IMR-90 (cell line): ENCODE results near the gene KRT36. TPM values are rescaled to one million over a fixed set of nuclear protein-coding genes. Genes with fewer than 3 reads are reported as not detected.
A peak's percentile ranks its signal among the peaks of the same experiment; 100 is the strongest.

Experiments
- ATAC-seq: fragments of 200-7000 bp; cut with Tn5 transposase; 2 replicates; pipeline ENCODE4 v1.9.1; 2020; ENCODE audit warnings: low read depth, mild to moderate bottlenecking, moderate library complexity
- BruUV-seq: library from RNA; stranded (reverse); fragments of 400-500 nt; replicated peaks from 2 replicates; lab custom pipeline; 2021; lab: Mats Ljungman, UMichigan
- CTCF ChIA-PET: fragments of 300-600 bp; formaldehyde crosslinking; extraction: SDS; loops from one replicate; lab custom pipeline; 2021; ENCODE audit warnings: antibody characterized with exemption; lab: Yijun Ruan, JAX
- POLR2A ChIA-PET: fragments of 300-600 bp; sonication (Branson Sonifier 250); formaldehyde crosslinking; loops from one replicate; lab custom pipeline; 2022; ENCODE audit warnings: antibody characterized with exemption; ENCODE audit not compliant: unreplicated experiment; lab: Charles Lee
- DNase-seq: peaks from one replicate; pipeline ENCODE4 v3.0.0; 2013
- H2AFZ ChIP-seq: replicated peaks from 2 replicates; pipeline ENCODE3; 2013; ENCODE audit warnings: low read length, mild to moderate bottlenecking; ENCODE audit not compliant: poor library complexity
- H2AK5ac ChIP-seq: 2 replicates; pipeline ENCODE4 v1.6.1; 2013; ENCODE audit warnings: low read depth, low read length, inconsistent platforms
- H2AK9ac ChIP-seq: replicated peaks from 2 replicates; pipeline ENCODE3; 2013; ENCODE audit warnings: mild to moderate bottlenecking, low read depth, low read length, moderate library complexity; ENCODE audit not compliant: poor library complexity
- H2BK120ac ChIP-seq: 2 replicates; pipeline ENCODE4 v1.6.1; 2013; ENCODE audit warnings: low read depth, low read length, inconsistent platforms
- H2BK15ac ChIP-seq: 3 replicates; pipeline ENCODE4 v1.6.1; 2013; ENCODE audit warnings: low read depth, low read length, inconsistent platforms
- H2BK20ac ChIP-seq: 2 replicates; pipeline ENCODE4 v1.6.1; 2013; ENCODE audit warnings: low read depth, mild to moderate bottlenecking, inconsistent platforms, low read length, moderate library complexity
- H2BK5ac ChIP-seq: 2 replicates; pipeline ENCODE4 v1.6.1; 2013; ENCODE audit warnings: mild to moderate bottlenecking, low read depth, low read length, inconsistent platforms; ENCODE audit not compliant: poor library complexity, severe bottlenecking
- H3K14ac ChIP-seq: replicated peaks from 2 replicates; pipeline ENCODE4 v1.6.1; 2013; ENCODE audit warnings: low read depth, low read length, inconsistent platforms
- H3K18ac ChIP-seq: 2 replicates; pipeline ENCODE4 v1.6.1; 2013; ENCODE audit warnings: low read depth, low read length, control low read depth
- H3K23ac ChIP-seq: 2 replicates; pipeline ENCODE4 v1.6.1; 2013; ENCODE audit warnings: low read depth, low read length, inconsistent platforms
- H3K27ac ChIP-seq: 2 replicates; pipeline ENCODE4 v1.5.1; 2013; ENCODE audit warnings: mild to moderate bottlenecking, control low read depth, low read length; ENCODE audit not compliant: insufficient read depth
- H3K27me3 ChIP-seq: 2 replicates; pipeline ENCODE4 v1.6.1; 2013; ENCODE audit warnings: low read length; ENCODE audit not compliant: control insufficient read depth, insufficient read depth
- H3K36me3 ChIP-seq: 2 replicates; pipeline ENCODE4 v1.6.1; 2013; ENCODE audit warnings: low read length, mixed read lengths; ENCODE audit not compliant: control insufficient read depth, insufficient read depth
- H3K4ac ChIP-seq: 2 replicates; pipeline ENCODE4 v1.6.1; 2013; ENCODE audit warnings: low read depth, low read length, inconsistent platforms
- H3K4me1 ChIP-seq: 2 replicates; pipeline ENCODE4 v1.6.1; 2013; ENCODE audit warnings: low read length, mixed read lengths; ENCODE audit not compliant: control insufficient read depth, insufficient read depth
- H3K4me2 ChIP-seq: 2 replicates; pipeline ENCODE4 v1.6.1; 2013; ENCODE audit warnings: low read depth, mild to moderate bottlenecking, control low read depth, low read length, moderate library complexity
- H3K4me3 ChIP-seq: 2 replicates; pipeline ENCODE4 v1.5.1; 2013; ENCODE audit warnings: low read depth, mild to moderate bottlenecking, control low read depth, low read length, moderate library complexity; ENCODE audit not compliant: insufficient read depth
- H3K56ac ChIP-seq: 2 replicates; pipeline ENCODE4 v1.6.1; 2013; ENCODE audit warnings: low read length, inconsistent platforms; ENCODE audit not compliant: insufficient read depth; ENCODE audit errors: extremely low read depth
- H3K79me1 ChIP-seq, 2 experiments: 2 replicates each; pipeline ENCODE4 v1.6.1; 2013; ENCODE audit warnings: low read length in 2 of 2, inconsistent platforms in 1 of 2, low read depth in 1 of 2
- H3K9ac ChIP-seq: 2 replicates; pipeline ENCODE4 v1.6.1; 2013; ENCODE audit warnings: low read depth, low read length, control low read depth
- H3K9me1 ChIP-seq: 2 replicates; pipeline ENCODE4 v1.6.1; 2013; ENCODE audit warnings: low read length, inconsistent platforms; ENCODE audit not compliant: insufficient read depth
- H3K9me3 ChIP-seq: 2 replicates; pipeline ENCODE4 v1.6.1; 2013; ENCODE audit warnings: low read length; ENCODE audit not compliant: control insufficient read depth, insufficient read depth
- H4K20me1 ChIP-seq: 2 replicates; pipeline ENCODE4 v1.6.1; 2013; ENCODE audit warnings: low read length, inconsistent platforms; ENCODE audit not compliant: insufficient read depth
- H4K5ac ChIP-seq: 2 replicates; pipeline ENCODE4 v1.6.1; 2013; ENCODE audit warnings: mild to moderate bottlenecking, low read depth, low read length, control low read depth
- H4K8ac ChIP-seq, 2 experiments: 2 replicates each; pipeline ENCODE4 v1.6.1; 2013; ENCODE audit warnings: low read depth in 2 of 2, low read length in 2 of 2, control low read depth in 1 of 2, inconsistent platforms in 1 of 2
- H4K91ac ChIP-seq: 2 replicates; pipeline ENCODE4 v1.6.1; 2013; ENCODE audit warnings: low read depth, low read length, inconsistent platforms; ENCODE audit not compliant: insufficient read depth
- CEBPB ChIP-seq: IDR thresholded peaks from 2 replicates; pipeline ENCODE4 v1.6.1; 2012; ENCODE audit warnings: low read depth, low read length, improper control_type of control experiment
- CHD1 ChIP-seq: IDR thresholded peaks from 2 replicates; pipeline ENCODE4 v1.6.1; 2012; ENCODE audit warnings: low read depth, low read length, improper control_type of control experiment
- FOS ChIP-seq: fragments of 150-350 bp; IDR thresholded peaks from 2 replicates; pipeline ENCODE4 v1.6.1; 2016; ENCODE audit warnings: low read depth, low read length
- MAFK ChIP-seq: IDR thresholded peaks from 2 replicates; pipeline ENCODE4 v1.6.1; 2012; ENCODE audit warnings: low read depth, low read length, improper control_type of control experiment
- MAZ ChIP-seq: IDR thresholded peaks from 2 replicates; pipeline ENCODE4 v1.6.1; 2012; ENCODE audit warnings: low read depth, mild to moderate bottlenecking, low read length, improper control_type of control experiment, moderate library complexity, borderline replicate concordance
- MXI1 ChIP-seq: IDR thresholded peaks from 2 replicates; pipeline ENCODE4 v1.6.1; 2012; ENCODE audit warnings: low read depth, mild to moderate bottlenecking, low read length, moderate library complexity, borderline replicate concordance
- NFE2L2 ChIP-seq: fragments of 150-350 bp; IDR thresholded peaks from 2 replicates; pipeline ENCODE4 v1.6.1; 2016; ENCODE audit warnings: low read depth, mild to moderate bottlenecking, low read length
- POLR2A ChIP-seq: IDR thresholded peaks from 2 replicates; pipeline ENCODE4 v1.6.1; 2012; ENCODE audit warnings: mild to moderate bottlenecking, low read depth, low read length
- RAD21 ChIP-seq: IDR thresholded peaks from 2 replicates; pipeline ENCODE4 v1.6.1; 2012; ENCODE audit warnings: low read length, improper control_type of control experiment
- RFX5 ChIP-seq: IDR thresholded peaks from 2 replicates; pipeline ENCODE4 v1.8.0; 2012; ENCODE audit warnings: low read depth, mild to moderate bottlenecking, low read length, moderate library complexity
- SMC3 ChIP-seq: fragments of 150-350 bp; IDR thresholded peaks from 2 replicates; pipeline ENCODE4 v1.6.1; 2016; ENCODE audit warnings: low read depth, mild to moderate bottlenecking, antibody characterized with exemption, low read length, moderate library complexity
- WGBS, 2 experiments: methylation state at CpG; one replicate each; pipeline versions ENCODE4 v1.1.5 to v1.1.7; 2013; ENCODE audit warnings: missing lambda C conversion rate in 2 of 2; ENCODE audit not compliant: insufficient read length in 1 of 2; ENCODE audit errors: extremely low coverage in 2 of 2; 5-methylcytosine and 5-hydroxymethylcytosine counted together
- dilution Hi-C: fragments of 300-500 bp; cut with HindIII; formaldehyde crosslinking; loops from one replicate; pipeline ENCODE4 v1.14.3; 2018; ENCODE audit warnings: low sequenced_read_pairs; ENCODE audit not compliant: unreplicated experiment
- in situ Hi-C: fragments of 300-500 bp; cut with MboI; formaldehyde crosslinking; loops from 3 replicates; pipeline ENCODE4 v1.14.3; 2019; ENCODE audit warnings: low sequenced_read_pairs, inconsistent platforms, mixed read lengths
- intact Hi-C: fragments of 100-400 bp; cut with micrococcal nuclease; formaldehyde crosslinking; loops from 2 replicates; pipeline ENCODE4 v1.10.0; 2022
- polyA plus RNA-seq, 3 experiments: library from polyadenylated mRNA; depleted of rRNA; stranded (reverse); fragments of >200 nt; gene quantifications; 2 replicates each; pipeline ENCODE4 v1.2.3, GENCODE V29; 2012; ENCODE audit warnings: low replicate concordance in 1 of 3
- total RNA-seq: library from RNA; depleted of rRNA; stranded (reverse); fragments of >200 nt; gene quantifications from 2 replicates; pipeline ENCODE4 v1.2.3, GENCODE V29; 2012
- TF ChIP-seq, protein P1 (sequence below): fragments of 150-350 bp; IDR thresholded peaks from 2 replicates; pipeline ENCODE4 v1.6.1; 2017; ENCODE audit warnings: mild to moderate bottlenecking, antibody characterized with exemption, low read length, low read depth
- TF ChIP-seq, protein P2 (sequence below): fragments of 150-350 bp; IDR thresholded peaks from 2 replicates; pipeline ENCODE4 v1.6.1; 2016; ENCODE audit warnings: low read depth, mild to moderate bottlenecking, low read length, moderate library complexity, borderline replicate concordance
- TF ChIP-seq, protein P3 (sequence below): conservative IDR thresholded peaks from 2 replicates; pipeline ENCODE4 v1.5.1; 2012; ENCODE audit warnings: mild to moderate bottlenecking, low read depth, low read length, improper control_type of control experiment

The KRT36 gene
- total and polyA plus RNA-seq, 2 of the 4 experiments (the other 2 are of a cell fraction): not detected

DNA sequence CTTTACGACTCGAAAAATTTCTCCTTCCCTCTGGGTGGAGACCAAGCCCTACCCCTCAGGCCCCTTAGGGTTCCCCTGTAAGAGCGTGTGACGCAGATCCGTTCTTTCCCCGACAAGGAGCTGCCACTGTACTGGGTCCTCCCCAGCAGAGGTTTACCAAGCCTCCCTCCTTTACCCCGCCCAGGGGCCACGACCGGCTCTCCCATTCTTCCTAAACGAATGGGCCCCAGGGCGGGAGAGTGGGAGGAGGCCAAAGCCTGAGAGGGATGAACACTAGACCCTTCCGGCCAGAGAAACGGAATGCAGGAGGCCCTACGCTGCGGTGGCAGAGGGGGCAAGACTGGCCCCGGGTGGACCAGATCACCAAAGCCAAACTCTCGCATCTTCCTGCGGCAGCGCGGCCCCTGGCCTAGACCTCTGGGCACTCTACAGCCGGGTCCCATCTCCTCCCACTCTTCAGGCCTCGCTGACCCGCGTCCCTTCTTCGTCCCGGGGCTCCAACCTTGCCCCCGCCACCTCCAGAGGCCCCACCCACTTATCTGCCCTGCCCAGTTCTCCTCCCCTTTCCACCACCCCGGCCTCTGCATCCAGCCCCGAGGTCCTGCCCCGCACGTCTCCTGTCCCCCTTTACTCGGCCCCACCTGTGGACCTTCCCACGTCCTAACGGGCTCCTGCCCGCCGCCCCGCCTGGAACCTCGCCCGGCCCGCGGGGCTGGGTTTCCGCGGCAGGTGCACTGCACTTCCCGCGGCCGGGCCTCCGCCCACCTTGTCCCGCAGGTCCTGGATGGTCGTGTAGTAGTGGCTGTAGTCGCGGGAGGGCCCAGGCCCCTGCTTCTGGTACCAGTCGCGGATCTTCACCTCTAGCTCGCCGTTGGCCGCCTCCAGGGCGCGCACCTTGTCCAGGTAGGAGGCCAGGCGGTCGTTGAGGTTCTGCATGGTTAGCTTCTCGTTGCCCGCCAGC is 37.6 kb upstream of the KRT36 start:
- 50% methylated on average over 18 of the region's 62 CpGs; no CpG with 5 or more reads in 1 of the 2 experiments for WGBS, 2 experiments
- no peak for DNase-seq
- Histone ChIP-seq H2AK5ac (no peak overlapping the region; the same call in 1 of the 2 replicates), H2BK20ac (no peak overlapping the region), H3K56ac (no peak overlapping the region), H4K91ac (no peak overlapping the region), H4K20me1 (no peaks in the 10 kb centered on the region), H3K14ac (no peak overlapping the region), H3K9me3 (no peaks in the 10 kb centered on the region), H3K27ac (no peak overlapping the region), H3K4me3 (no peak overlapping the region), H3K9ac (no peak overlapping the region), H3K23ac (no peak overlapping the region), H2AK9ac (no peak overlapping the region), H2AFZ (peak overlapping the region; percentile 81), H3K27me3 (peaks cover 2% of the 10 kb centered on the region; the same call in 1 of the 2 replicates), H3K9me1 (peaks cover 21% of the 10 kb centered on the region), H4K5ac (no peak overlapping the region), H3K79me1 (peaks cover 0 to under 1% of the 10 kb centered on the region in 2 experiments; a peak in 1 of 4 replicates), H2BK15ac (no peak overlapping the region), H3K4ac (no peak overlapping the region), H3K36me3 (no peaks in the 10 kb centered on the region), H3K18ac (no peak overlapping the region), H4K8ac (no peak overlapping the region), H3K4me2 (no peak overlapping the region), H2BK5ac (no peak overlapping the region), H3K4me1 (peaks cover 21% of the 10 kb centered on the region), H2BK120ac (peak overlapping the region; percentile 26; the same call in 1 of the 2 replicates)
- ChIA-PET CTCF (no interaction called here), POLR2A (interaction anchor here (0.5 kb wide), 1 partner anchor 20 kb away, joined by 4 read pairs; no protein-coding TSS in a partner anchor)
- dilution Hi-C loops (no loop called here), in situ Hi-C loops (no loop called here), intact Hi-C loops (no loop called here)
- no TSS peak for BruUV-seq
- ATAC-seq: no peak
- TF ChIP-seq MXI1: no peak
- no peak for TF ChIP-seq POLR2A
- no peak for TF ChIP-seq CHD1
- TF ChIP-seq NFE2L2: no peak
- no peak for TF ChIP-seq RFX5
- TF ChIP-seq SMC3: no peak
- no peak for TF ChIP-seq RAD21
- no peak for TF ChIP-seq CEBPB
- no peak for TF ChIP-seq MAZ
- TF ChIP-seq FOS: no peak
- TF ChIP-seq, protein P1, sequence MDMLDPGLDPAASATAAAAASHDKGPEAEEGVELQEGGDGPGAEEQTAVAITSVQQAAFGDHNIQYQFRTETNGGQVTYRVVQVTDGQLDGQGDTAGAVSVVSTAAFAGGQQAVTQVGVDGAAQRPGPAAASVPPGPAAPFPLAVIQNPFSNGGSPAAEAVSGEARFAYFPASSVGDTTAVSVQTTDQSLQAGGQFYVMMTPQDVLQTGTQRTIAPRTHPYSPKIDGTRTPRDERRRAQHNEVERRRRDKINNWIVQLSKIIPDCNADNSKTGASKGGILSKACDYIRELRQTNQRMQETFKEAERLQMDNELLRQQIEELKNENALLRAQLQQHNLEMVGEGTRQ: no peak
- TF ChIP-seq, protein P2, sequence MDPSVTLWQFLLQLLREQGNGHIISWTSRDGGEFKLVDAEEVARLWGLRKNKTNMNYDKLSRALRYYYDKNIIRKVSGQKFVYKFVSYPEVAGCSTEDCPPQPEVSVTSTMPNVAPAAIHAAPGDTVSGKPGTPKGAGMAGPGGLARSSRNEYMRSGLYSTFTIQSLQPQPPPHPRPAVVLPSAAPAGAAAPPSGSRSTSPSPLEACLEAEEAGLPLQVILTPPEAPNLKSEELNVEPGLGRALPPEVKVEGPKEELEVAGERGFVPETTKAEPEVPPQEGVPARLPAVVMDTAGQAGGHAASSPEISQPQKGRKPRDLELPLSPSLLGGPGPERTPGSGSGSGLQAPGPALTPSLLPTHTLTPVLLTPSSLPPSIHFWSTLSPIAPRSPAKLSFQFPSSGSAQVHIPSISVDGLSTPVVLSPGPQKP: no peak
- TF ChIP-seq, protein P3, sequence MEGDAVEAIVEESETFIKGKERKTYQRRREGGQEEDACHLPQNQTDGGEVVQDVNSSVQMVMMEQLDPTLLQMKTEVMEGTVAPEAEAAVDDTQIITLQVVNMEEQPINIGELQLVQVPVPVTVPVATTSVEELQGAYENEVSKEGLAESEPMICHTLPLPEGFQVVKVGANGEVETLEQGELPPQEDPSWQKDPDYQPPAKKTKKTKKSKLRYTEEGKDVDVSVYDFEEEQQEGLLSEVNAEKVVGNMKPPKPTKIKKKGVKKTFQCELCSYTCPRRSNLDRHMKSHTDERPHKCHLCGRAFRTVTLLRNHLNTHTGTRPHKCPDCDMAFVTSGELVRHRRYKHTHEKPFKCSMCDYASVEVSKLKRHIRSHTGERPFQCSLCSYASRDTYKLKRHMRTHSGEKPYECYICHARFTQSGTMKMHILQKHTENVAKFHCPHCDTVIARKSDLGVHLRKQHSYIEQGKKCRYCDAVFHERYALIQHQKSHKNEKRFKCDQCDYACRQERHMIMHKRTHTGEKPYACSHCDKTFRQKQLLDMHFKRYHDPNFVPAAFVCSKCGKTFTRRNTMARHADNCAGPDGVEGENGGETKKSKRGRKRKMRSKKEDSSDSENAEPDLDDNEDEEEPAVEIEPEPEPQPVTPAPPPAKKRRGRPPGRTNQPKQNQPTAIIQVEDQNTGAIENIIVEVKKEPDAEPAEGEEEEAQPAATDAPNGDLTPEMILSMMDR: no peak
- TF ChIP-seq MAFK: no peak
